ENCODE measurements around the gene HPN. TPM values are rescaled to one million over a fixed set of nuclear protein-coding genes. Genes with fewer than 3 reads are reported as not detected.
"Not testable (repeated sequence)": the region's sequence is repeated elsewhere in the genome, so short reads cannot be mapped to it uniquely, and the experiment has no call there.

Gene HPN
- total RNA-seq, 2 experiments from 2014 or later: not detected

- DNase-seq (no peak), ATAC-seq (ENCODE audit: poor library complexity) (no peak)
- TF ChIP-seq CTCF (IDR thresholded peaks at IDR 0.05): no peak
- H3K9me3 Mint-ChIP-seq: no peaks in the 10 kb centered on the region
- H3K27ac Mint-ChIP-seq: no peak overlapping the region
- no peaks in the 10 kb centered on the region for H3K36me3 Mint-ChIP-seq (ENCODE audit: low read depth)
- CTCF ChIA-PET: no interaction called here
- Histone ChIP-seq H3K27ac (ENCODE audit: low read depth in 1 of 2, low read length in 2 of 2) (no peak overlapping the region), H3K4me3 (ENCODE audit: low read length) (no peak overlapping the region), H3K36me3 (ENCODE audit: insufficient read depth, low read length) (no peaks in the 10 kb centered on the region), H3K4me1 (ENCODE audit: insufficient read depth, low read length) (peaks cover 11% of the 10 kb centered on the region), H3K27me3 (ENCODE audit: control insufficient read depth in 1 of 2, insufficient read depth in 2 of 2, low read length in 2 of 2) (no peaks in the 10 kb centered on the region), H3K9me3 (ENCODE audit: control insufficient read depth in 1 of 2, insufficient read depth in 1 of 2, low read length in 2 of 2) (no peaks in the 10 kb centered on the region)
- H3K27me3 Mint-ChIP-seq: peaks cover 7% of the 10 kb centered on the region
- intact Hi-C loops (cut with DNase I, micrococcal nuclease): no loop called here
- no peak overlapping the region for H3K4me3 Mint-ChIP-seq
- POLR2A ChIA-PET: interaction anchor here (0.5 kb wide), 1 partner anchor 314 kb away, joined by 3 read pairs; no protein-coding TSS in a partner anchor
- peaks cover 16% of the 10 kb centered on the region for H3K4me1 Mint-ChIP-seq (ENCODE audit: low read depth)
Observed at GRCh38 chr19:35049456-35049855, 7.9 kb downstream of the HPN start.

GRCh38 chr19:35050662-35051061 is 9.1 kb downstream of the HPN start:
- H3K27ac Mint-ChIP-seq; H3K4me1 Mint-ChIP-seq (ENCODE audit: low read depth); H3K9me3 Mint-ChIP-seq; DNase-seq; H3K27me3 Mint-ChIP-seq; H3K27me3 ChIP-seq (ENCODE audit: control insufficient read depth in 1 of 2, insufficient read depth in 2 of 2, low read length in 2 of 2); H3K4me3 ChIP-seq (ENCODE audit: low read length); CTCF ChIA-PET; ATAC-seq (ENCODE audit: poor library complexity); POLR2A ChIA-PET; H3K4me3 Mint-ChIP-seq; H3K36me3 Mint-ChIP-seq (ENCODE audit: low read depth); intact Hi-C loops (cut with DNase I, micrococcal nuclease); H3K4me1 ChIP-seq (ENCODE audit: insufficient read depth, low read length); H3K27ac ChIP-seq (ENCODE audit: low read depth in 1 of 2, low read length in 2 of 2); H3K36me3 ChIP-seq (ENCODE audit: insufficient read depth, low read length); H3K9me3 ChIP-seq (ENCODE audit: control insufficient read depth in 1 of 2, insufficient read depth in 1 of 2, low read length in 2 of 2): not testable (repeated sequence)

GRCh38 chr19:35051268-35051667 is 9.7 kb downstream of the HPN start:
- CTCF ChIA-PET; H3K4me1 ChIP-seq (ENCODE audit: insufficient read depth, low read length); H3K27me3 Mint-ChIP-seq; H3K4me1 Mint-ChIP-seq (ENCODE audit: low read depth); H3K27me3 ChIP-seq (ENCODE audit: control insufficient read depth in 1 of 2, insufficient read depth in 2 of 2, low read length in 2 of 2); H3K4me3 ChIP-seq (ENCODE audit: low read length); DNase-seq; ATAC-seq (ENCODE audit: poor library complexity); H3K27ac Mint-ChIP-seq; H3K36me3 Mint-ChIP-seq (ENCODE audit: low read depth); H3K4me3 Mint-ChIP-seq; intact Hi-C loops (cut with DNase I, micrococcal nuclease); H3K36me3 ChIP-seq (ENCODE audit: insufficient read depth, low read length); H3K9me3 ChIP-seq (ENCODE audit: control insufficient read depth in 1 of 2, insufficient read depth in 1 of 2, low read length in 2 of 2); H3K9me3 Mint-ChIP-seq; POLR2A ChIA-PET; H3K27ac ChIP-seq (ENCODE audit: low read depth in 1 of 2, low read length in 2 of 2): not testable (repeated sequence)

GRCh38 chr19:35051796-35052195 is 10.3 kb downstream of the HPN start:
- POLR2A ChIA-PET: no interaction called here
- no peak overlapping the region for H3K27ac Mint-ChIP-seq
- ATAC-seq (ENCODE audit: poor library complexity): no peak
- no peaks in the 10 kb centered on the region for H3K36me3 ChIP-seq (ENCODE audit: insufficient read depth, low read length)
- H3K9me3 ChIP-seq (ENCODE audit: control insufficient read depth in 1 of 2, insufficient read depth in 1 of 2, low read length in 2 of 2): no peaks in the 10 kb centered on the region
- H3K27ac ChIP-seq (ENCODE audit: low read depth in 1 of 2, low read length in 2 of 2): no peak overlapping the region
- no peaks in the 10 kb centered on the region for H3K36me3 Mint-ChIP-seq (ENCODE audit: low read depth)
- CTCF ChIA-PET: no interaction called here
- no peaks in the 10 kb centered on the region for H3K4me1 ChIP-seq (ENCODE audit: insufficient read depth, low read length)
- H3K4me1 Mint-ChIP-seq (ENCODE audit: low read depth): no peaks in the 10 kb centered on the region
- TF ChIP-seq CTCF (IDR thresholded peaks at IDR 0.05): no peak
- peaks cover 12% of the 10 kb centered on the region for H3K27me3 Mint-ChIP-seq
- intact Hi-C loops (cut with DNase I, micrococcal nuclease): no loop called here
- H3K4me3 ChIP-seq (ENCODE audit: low read length): no peak overlapping the region
- no peak for DNase-seq
- H3K4me3 Mint-ChIP-seq: no peak overlapping the region
- peaks cover 0 to 5% of the 10 kb centered on the region in 2 experiments for H3K27me3 ChIP-seq (ENCODE audit: control insufficient read depth in 1 of 2, insufficient read depth in 2 of 2, low read length in 2 of 2)
- H3K9me3 Mint-ChIP-seq: no peaks in the 10 kb centered on the region
